HPDE6-E6E7 (cell line): ENCODE data around the gene COL4A2.
A peak's percentile ranks its signal among the peaks of the same experiment; 100 is the strongest.

Experiments used
- DNase-seq: peaks from one replicate; pipeline ENCODE4 v3.0.0; 2011; ENCODE audit warnings: missing footprints; ENCODE audit errors: extremely low spot score

Gene COL4A2

DNA sequence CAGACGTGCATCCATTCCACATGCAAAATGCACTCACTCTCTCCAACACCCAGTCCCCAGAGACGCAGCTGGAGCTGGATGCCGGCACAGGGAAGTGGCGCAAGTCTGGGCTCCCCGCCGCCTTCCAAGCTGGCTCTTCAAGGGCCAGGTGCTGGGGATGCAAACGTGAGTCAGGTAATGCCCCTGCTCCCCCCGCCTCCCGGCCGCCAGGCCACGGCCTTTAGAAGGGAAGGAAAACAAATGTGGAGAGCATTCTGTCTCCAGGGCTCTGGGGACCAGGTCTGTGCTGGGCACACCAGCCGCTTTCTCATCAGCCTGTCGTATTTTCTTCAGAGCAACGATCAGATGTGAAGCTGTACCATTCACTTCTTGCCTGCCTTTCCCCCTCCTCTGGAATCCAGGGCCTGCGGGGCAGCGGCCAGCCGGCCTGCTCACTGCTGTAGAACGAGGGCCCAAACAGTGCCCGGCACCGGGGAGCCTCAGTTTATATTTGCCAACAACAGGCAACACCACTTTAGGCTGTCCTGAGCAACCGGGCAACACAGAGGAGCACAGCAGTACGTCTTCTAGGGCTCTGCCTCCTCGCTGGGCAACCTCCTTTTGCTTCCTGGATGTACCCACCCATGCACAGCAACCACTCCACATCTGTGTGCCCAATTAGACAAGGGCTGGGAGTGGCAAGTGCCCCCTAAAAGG lies 250.7 kb downstream of the COL4A2 start:
- no peak for DNase-seq

DNA sequence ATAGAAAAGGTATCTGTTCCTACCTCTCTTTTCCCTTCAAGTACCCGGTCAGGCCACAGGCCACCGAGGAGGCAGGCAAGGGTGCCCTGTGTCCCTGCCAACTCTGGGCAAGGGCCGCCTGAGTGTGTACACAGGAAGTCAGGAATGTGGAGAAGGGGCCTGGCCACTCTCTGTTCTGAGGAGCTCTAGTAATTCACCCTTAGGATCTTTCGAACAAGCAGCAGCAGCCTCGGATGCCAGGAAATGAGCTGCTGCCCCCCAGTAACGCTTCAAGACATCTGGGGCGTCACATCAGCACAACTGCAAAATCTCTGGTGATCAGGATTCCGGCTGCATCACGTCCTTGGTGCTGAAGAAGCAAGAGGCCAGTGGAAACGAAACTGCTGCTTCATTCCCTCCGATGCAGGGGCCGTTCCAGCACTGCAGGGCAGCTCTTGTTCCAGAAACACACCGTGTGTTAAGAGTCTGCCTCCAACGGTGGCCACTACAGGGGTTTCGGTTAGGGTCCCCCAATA lies 252.4 kb downstream of the COL4A2 start:
- DNase-seq: no peak

DNA sequence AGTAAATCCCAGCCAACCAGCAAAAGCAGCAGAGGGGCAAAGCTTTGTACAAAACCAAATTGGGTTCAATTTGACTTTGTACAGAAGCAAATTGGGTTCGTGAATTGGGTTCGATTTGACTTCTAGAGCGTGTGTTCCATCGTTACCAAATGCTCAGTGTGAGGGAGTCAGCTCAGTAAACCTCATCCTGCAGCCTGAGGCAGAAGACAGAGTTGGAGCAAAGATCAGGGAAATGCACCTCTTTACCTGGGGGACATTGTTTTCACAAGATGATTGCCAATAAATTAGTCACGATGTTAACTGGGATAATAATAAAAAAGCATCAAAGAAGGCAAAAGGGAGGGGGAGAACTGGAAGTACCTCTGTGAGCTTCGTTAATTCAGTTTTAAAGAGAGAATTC lies 252.9 kb downstream of the COL4A2 start:
- no peak for DNase-seq

DNA sequence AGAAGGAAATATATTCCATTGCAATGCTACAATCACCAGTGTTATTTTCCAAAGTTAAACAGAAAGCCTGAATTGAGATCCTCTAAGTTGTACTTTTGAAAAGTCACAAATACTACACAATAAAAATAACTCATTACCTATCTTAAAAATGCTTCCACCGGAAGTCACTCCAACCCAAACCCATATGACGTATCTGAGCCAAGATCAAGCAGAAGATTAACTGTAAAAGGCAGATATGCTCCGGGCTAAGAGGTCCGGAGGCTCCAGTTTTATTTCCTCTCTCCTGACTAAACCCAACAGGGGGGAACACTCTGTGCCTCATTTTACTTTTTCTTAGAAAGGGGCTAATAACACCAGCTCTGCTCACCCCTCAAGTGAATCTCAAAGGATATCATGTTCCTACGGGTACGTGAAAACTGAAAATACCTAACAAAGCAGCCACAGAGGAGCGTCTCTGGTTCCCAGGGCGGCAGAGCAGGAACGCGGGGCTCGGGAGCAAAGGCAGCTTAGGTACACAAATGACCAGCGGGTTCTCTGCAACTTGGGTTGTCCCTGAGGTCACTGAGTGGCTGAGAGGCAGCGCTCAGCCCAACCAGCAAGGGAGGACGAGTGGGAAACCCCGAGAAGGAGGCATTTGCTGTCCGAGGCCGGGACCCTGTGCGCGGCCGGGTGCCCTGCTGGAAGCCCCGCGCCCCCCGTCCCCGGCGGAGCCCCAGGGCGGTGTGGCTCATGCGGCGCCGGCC lies 253.7 kb downstream of the COL4A2 start:
- peak; percentile 25 for DNase-seq

GRCh38 chr13:110561344-110562035 lies 254.4 kb downstream of the COL4A2 start, which contains the start of gene RAB20:
Gene RAB20 (minus strand): TSS chr13:110561722. CDS start chr13:110561519, 203 bp downstream.
- DNase-seq: peak; percentile 85

- DNase-seq: no peak
These were observed 255.0 kb downstream of the COL4A2 start for GRCh38 chr13:110562036-110562597.
